ENCODE measurements around the gene TOX4. TPM values are rescaled to one million over a fixed set of nuclear protein-coding genes. Genes with fewer than 3 reads are reported as not detected.

TOX4 gene
- total and polyA plus RNA-seq, 9 of the 15 experiments (the other 6 are each of a cell fraction or from before 2014, with no cell fraction given), result 9.9 to 76.5 (median 41.0) TPM

DNA sequence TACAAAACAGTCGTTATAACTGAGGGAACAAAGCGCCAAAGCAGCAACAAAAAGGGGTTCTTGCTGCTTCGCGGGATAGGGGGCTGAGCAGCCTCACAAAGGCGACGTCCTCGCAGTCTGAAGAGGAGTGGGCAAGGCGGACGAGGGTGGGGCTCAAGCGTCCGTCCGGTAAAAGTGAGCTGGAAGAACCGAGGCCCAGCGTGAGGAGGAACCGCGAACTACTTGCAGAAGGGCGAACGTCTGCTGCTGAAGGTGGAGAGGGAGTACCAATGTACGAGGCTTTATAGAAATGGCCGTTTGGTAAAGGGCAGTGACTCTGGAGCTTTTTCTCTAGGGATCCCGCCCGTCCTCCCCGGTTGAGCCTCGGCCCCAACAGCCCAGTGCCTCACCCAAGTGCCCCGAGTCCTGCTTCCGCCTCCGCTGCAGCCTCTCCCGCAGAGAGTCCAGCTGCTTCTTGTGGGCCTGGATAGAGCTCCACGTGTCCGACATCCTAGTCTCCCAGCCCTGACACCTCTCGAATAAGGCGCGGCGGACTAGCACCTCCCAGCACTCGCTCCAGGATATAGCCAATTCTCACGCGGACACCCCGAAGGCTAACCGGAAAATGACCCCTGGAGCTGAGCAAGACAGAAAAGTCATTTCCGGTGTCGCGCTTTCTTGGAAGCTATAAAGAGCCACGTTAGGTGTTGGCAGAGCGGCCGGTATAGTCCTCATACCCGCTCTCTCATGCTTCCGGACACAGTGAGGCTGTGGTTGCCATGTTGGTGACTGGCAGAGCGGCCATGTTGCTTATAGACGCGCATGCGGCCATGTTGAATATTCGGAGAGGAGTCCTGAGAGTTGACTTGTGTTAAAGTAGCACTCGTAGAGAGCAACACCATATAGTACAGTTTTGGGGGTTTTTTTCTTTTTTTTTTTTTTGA is 34.0 kb downstream of the TOX4 start, which contains the start of gene METTL3 (continued):
- TF ChIP-seq PCBP1 (IDR thresholded peaks at IDR 0.05; ENCODE audit: low read depth, low read length, poor library complexity, severe bottlenecking) (no peak), CCNT2 (IDR thresholded peaks at IDR 0.05; ENCODE audit: borderline replicate concordance, extremely low read depth, insufficient read length, low read depth, low read length) (no peak), RHOXF2B (CRISPR knock-in tag; conservative IDR thresholded peaks at IDR 0.05) (no peak), DACH1 (IDR thresholded peaks at IDR 0.05; ENCODE audit: partially characterized antibody) (no peak), SFPQ (IDR thresholded peaks at IDR 0.05; ENCODE audit: low read depth, low read length) (no peak), CHCHD3 (CRISPR knock-in tag; IDR thresholded peaks at IDR 0.05) (no peak), ETV1 (tag; conservative IDR thresholded peaks at IDR 0.05; ENCODE audit: low read depth) (peak; percentile 91), LCOR (CRISPR knock-in tag; IDR thresholded peaks at IDR 0.05) (peak; percentile 50; the same call in 1 of the 2 replicates), THRAP3 (IDR thresholded peaks at IDR 0.05; ENCODE audit: borderline replicate concordance) (no peak), DLX4 (CRISPR knock-in tag; IDR thresholded peaks at IDR 0.05) (no peak), CHD1 (IDR thresholded peaks at IDR 0.05; ENCODE audit: low read length) (peak; percentile 30), RFX7 (CRISPR knock-in tag; IDR thresholded peaks at IDR 0.05) (no peak), MAZ (CRISPR knock-in tag; conservative IDR thresholded peaks at IDR 0.05 in 1 of 2, IDR thresholded peaks at IDR 0.05 in 1 of 2) (0 out of 4 replicates have a peak, but pooled peaks have one; percentile 37 to 46), NFE2L1 (tag; IDR thresholded peaks at IDR 0.05; ENCODE audit: borderline replicate concordance, low read depth) (no peak), GATAD2B (IDR thresholded peaks at IDR 0.05; ENCODE audit: borderline replicate concordance) (no peak), NR3C1 (CRISPR knock-in tag; IDR thresholded peaks at IDR 0.05) (no peak), HNRNPLL (IDR thresholded peaks at IDR 0.05; ENCODE audit: low read depth, low read length, poor library complexity, severe bottlenecking) (no peak), ZNF77 (CRISPR knock-in tag; IDR thresholded peaks at IDR 0.05) (no peak), ESRRB (CRISPR knock-in tag; IDR thresholded peaks at IDR 0.05; ENCODE audit: borderline replicate concordance) (no peak), NFXL1 (CRISPR knock-in tag; IDR thresholded peaks at IDR 0.05) (no peak), PHF21A (IDR thresholded peaks at IDR 0.05; ENCODE audit: borderline replicate concordance, low read depth) (no peak), ETV6 (IDR thresholded peaks at IDR 0.05; ENCODE audit: borderline replicate concordance in 1 of 2, low read depth in 2 of 2, low read length in 1 of 2) (no peak), ETV6 (CRISPR knock-in tag; IDR thresholded peaks at IDR 0.05; ENCODE audit: borderline replicate concordance) (no peak), HLTF (IDR thresholded peaks at IDR 0.05) (no peak), PRMT5 (CRISPR knock-in tag; IDR thresholded peaks at IDR 0.05) (no peak)
- TF ChIP-seq, protein P1, sequence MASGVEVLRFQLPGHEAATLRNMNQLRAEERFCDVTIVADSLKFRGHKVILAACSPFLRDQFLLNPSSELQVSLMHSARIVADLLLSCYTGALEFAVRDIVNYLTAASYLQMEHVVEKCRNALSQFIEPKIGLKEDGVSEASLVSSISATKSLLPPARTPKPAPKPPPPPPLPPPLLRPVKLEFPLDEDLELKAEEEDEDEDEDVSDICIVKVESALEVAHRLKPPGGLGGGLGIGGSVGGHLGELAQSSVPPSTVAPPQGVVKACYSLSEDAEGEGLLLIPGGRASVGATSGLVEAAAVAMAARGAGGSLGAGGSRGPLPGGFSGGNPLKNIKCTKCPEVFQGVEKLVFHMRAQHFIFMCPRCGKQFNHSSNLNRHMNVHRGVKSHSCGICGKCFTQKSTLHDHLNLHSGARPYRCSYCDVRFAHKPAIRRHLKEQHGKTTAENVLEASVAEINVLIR (CRISPR knock-in tag; IDR thresholded peaks at IDR 0.05), result peak; percentile 78
